Ovary (tissue), 9 donors: ENCODE data around the gene SLC25A42. TPM values are rescaled to one million over a fixed set of nuclear protein-coding genes. Genes with fewer than 3 reads are reported as not detected.

Experiments used
- DNase-seq, 5 donors: peaks; one replicate each; pipeline ENCODE4 v3.0.0-alpha.2; 2019 to 2020
- H3K27ac ChIP-seq, 2 donors: fragments of 200-600 bp; one replicate each; pipeline versions ENCODE4 v1.5.1 to v1.8.0; 2019 to 2022
- H3K27me3 ChIP-seq: fragments of 200-600 bp; one replicate; pipeline ENCODE4 v1.8.0; 2022
- H3K36me3 ChIP-seq: fragments of 200-600 bp; sonication (generic); one replicate; pipeline ENCODE4 v1.5.1; 2019
- H3K4me1 ChIP-seq: one replicate; pipeline ENCODE4 v1.8.1; 2013; ENCODE audit warnings: mild to moderate bottlenecking, moderate library complexity; ENCODE audit not compliant: insufficient read depth
- H3K4me3 ChIP-seq: fragments of 200-600 bp; sonication (generic); one replicate; pipeline ENCODE4 v1.5.1; 2017
- H3K9me3 ChIP-seq, 2 donors: fragments of 200-600 bp in 1 of 2; sonication (generic) in 1 of 2; one replicate each; pipeline versions ENCODE4 v1.5.1 to v1.8.1; 2013 to 2019; ENCODE audit warnings: mild to moderate bottlenecking in 1 of 2, moderate library complexity in 1 of 2
- EP300 ChIP-seq: sonication (generic); formaldehyde crosslinking; IDR thresholded peaks from one replicate; pipeline ENCODE4 v1.6.1; 2017; ENCODE audit warnings: antibody characterized with exemption
- POLR2A ChIP-seq: fragments of 450-650 bp; IDR thresholded peaks from one replicate; pipeline ENCODE4 v1.6.1; 2017; ENCODE audit warnings: antibody characterized with exemption, mild to moderate bottlenecking, moderate library complexity
- WGBS, 3 donors: extraction: QIAGEN DNeasy Blood & Tissue Kit in 1 of 3; methylation state at CpG; one replicate each; pipeline versions ENCODE4 v1.1.5 to v1.1.7; 2013 to 2017; 5-methylcytosine and 5-hydroxymethylcytosine counted together
- intact Hi-C, 4 donors: fragments of 100-400 bp; cut with DNase I; formaldehyde crosslinking; loops; one replicate each; pipeline versions ENCODE4 v1.11.0 to v1.15.1; 2022 to 2023
- polyA plus RNA-seq, 2 donors: library from polyadenylated mRNA; stranded (reverse); fragments of 200-250 nt in 1 of 2; fragments of 350-450 nt in 1 of 2; fragmentation: Illumina TruSeq in 1 of 2; extraction: RNeasy Lipid Tissue Mini Kit (QIAGEN cat#74804) in 1 of 2; gene quantifications; one replicate each; pipeline ENCODE4 v1.2.3, GENCODE V29; 2013 to 2014
- total RNA-seq, 7 donors: library from RNA; depleted of rRNA in 2 of 7; stranded (reverse); fragments of >200 nt in 2 of 7; fragmentation: NEBNext Ultra II Directional in 3 of 7; extraction: Animal tissue kit (Norgen Biotek cat#: 25700) in 3 of 7; gene quantifications; one replicate each; pipeline versions ENCODE4 v1.1.0 to v1.2.4, GENCODE V29; 2016 to 2023
- TF ChIP-seq, protein P1 (sequence below), 3 donors: fragments of 450-650 bp in 2 of 3; fragments of 200-600 bp in 1 of 3; IDR thresholded peaks; one replicate each; pipeline versions ENCODE4 v1.5.1 to v1.8.0; 2016 to 2022; ENCODE audit warnings: antibody characterized with exemption in 3 of 3, mild to moderate bottlenecking in 1 of 3
- donor health status: DM: no; HTN: no; CAD: no; lungs with moderate emphysema.
- donor health status: DM: no; HTN: no; CAD: no.
- donor health status: Bipolar disorder and iron deficiency.
- donor health status: DM: yes; HTN: yes; CAD: no.
- donor health status: DM: no; HTN: no; CAD: no.
- donor health status: DM: yes; HTN: yes; CAD: no.

SLC25A42 gene
- total and polyA plus RNA-seq, 9 donors = 6.5 to 34.3 (median 21.1) TPM

DNA sequence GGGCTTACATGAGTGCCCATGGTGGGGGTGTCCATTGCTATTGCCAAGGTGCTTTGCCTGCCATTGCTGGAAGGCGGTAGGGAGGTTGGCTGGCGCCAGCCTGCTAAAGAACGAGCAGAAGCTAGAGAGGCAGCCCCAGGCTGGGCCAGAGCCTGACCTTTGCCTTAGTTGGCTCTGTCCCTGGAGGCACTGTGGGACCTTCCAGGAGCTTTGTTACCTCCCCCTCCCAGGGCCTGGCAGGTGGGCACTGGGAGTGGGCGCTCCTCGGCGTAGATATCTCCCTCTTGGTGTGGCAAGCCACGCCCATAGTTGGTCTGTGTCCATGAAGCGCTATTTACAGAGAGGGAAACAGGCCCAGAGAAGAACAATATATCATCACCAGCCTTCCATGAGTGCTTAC is 2.3 kb upstream of the SLC25A42 start:
- TF ChIP-seq POLR2A = no peak
- TF ChIP-seq, protein P1, sequence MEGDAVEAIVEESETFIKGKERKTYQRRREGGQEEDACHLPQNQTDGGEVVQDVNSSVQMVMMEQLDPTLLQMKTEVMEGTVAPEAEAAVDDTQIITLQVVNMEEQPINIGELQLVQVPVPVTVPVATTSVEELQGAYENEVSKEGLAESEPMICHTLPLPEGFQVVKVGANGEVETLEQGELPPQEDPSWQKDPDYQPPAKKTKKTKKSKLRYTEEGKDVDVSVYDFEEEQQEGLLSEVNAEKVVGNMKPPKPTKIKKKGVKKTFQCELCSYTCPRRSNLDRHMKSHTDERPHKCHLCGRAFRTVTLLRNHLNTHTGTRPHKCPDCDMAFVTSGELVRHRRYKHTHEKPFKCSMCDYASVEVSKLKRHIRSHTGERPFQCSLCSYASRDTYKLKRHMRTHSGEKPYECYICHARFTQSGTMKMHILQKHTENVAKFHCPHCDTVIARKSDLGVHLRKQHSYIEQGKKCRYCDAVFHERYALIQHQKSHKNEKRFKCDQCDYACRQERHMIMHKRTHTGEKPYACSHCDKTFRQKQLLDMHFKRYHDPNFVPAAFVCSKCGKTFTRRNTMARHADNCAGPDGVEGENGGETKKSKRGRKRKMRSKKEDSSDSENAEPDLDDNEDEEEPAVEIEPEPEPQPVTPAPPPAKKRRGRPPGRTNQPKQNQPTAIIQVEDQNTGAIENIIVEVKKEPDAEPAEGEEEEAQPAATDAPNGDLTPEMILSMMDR (IDR thresholded peaks at IDR 0.05) = no peak
- no peak for TF ChIP-seq EP300
- 65 to 74% (median 72%) methylated on average over 8 of the region's 8 CpGs for WGBS, 3 donors
- intact Hi-C loops = loop anchor here in 1 of 4 donors (5.0 kb wide), 1 partner anchor 76 kb away; the partner anchor contains the start of gene TMEM161A
- H3K27ac ChIP-seq = no peak overlapping the region
- peaks cover 3% of the 10 kb centered on the region for H3K4me1 ChIP-seq
- DNase-seq = no peak
- no peaks in the 10 kb centered on the region for H3K9me3 ChIP-seq
- H3K4me3 ChIP-seq = no peak overlapping the region
- no peaks in the 10 kb centered on the region for H3K27me3 ChIP-seq
- no peaks in the 10 kb centered on the region for H3K36me3 ChIP-seq

DNA sequence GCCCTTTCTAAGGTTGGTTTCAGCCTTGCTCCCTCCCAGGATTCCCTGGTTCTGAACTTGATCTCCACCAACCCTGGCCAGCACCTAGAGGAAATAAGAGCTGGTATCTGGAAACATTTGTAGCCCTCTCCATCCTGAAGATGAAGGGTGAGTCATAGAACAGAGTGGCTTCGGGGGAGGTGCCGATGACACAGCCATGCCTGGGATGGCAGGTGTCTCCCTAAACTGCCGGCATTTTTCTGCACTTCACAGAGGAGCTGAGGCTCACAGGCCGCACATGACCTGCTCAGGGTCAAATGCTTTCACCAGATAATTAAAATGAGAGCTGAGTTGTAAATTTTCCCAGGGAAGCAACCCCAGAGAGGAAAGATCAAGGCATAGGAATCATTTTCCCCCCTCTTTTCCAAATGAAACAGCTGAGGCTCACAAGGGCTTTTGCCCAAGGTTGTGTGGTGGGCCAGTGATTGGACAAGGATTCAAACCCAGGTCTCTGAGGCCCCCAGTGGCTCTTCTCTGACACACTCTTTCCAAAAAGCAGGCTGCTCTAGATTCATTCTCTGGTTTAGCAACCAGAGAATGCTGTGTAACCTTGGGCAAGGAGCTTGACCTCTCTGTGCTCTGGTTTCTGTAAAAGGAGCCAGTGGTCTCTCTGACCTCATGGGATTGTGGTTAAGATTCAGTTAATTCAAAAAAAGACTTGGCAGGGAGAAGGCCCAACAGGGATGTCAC is 1.2 kb upstream of the SLC25A42 start:
- no peaks in the 10 kb centered on the region for H3K27me3 ChIP-seq
- WGBS, 3 donors = 58 to 68% (median 62%) methylated on average over 4 of the region's 4 CpGs
- no peak for DNase-seq
- H3K4me3 ChIP-seq = peak overlapping the region; percentile 45
- TF ChIP-seq, protein P1 (IDR thresholded peaks at IDR 0.05) = no peak
- TF ChIP-seq EP300 = no peak
- TF ChIP-seq POLR2A = no peak
- intact Hi-C loops = loop anchor here in 1 of 4 donors (5.0 kb wide), 1 partner anchor 75 kb away; the partner anchor contains the start of gene TMEM161A
- H3K36me3 ChIP-seq = no peaks in the 10 kb centered on the region
- H3K9me3 ChIP-seq = no peaks in the 10 kb centered on the region
- peak overlapping the region in 1 of 2 donors; percentile 72 for H3K27ac ChIP-seq
- H3K4me1 ChIP-seq = peaks cover 3% of the 10 kb centered on the region

DNA sequence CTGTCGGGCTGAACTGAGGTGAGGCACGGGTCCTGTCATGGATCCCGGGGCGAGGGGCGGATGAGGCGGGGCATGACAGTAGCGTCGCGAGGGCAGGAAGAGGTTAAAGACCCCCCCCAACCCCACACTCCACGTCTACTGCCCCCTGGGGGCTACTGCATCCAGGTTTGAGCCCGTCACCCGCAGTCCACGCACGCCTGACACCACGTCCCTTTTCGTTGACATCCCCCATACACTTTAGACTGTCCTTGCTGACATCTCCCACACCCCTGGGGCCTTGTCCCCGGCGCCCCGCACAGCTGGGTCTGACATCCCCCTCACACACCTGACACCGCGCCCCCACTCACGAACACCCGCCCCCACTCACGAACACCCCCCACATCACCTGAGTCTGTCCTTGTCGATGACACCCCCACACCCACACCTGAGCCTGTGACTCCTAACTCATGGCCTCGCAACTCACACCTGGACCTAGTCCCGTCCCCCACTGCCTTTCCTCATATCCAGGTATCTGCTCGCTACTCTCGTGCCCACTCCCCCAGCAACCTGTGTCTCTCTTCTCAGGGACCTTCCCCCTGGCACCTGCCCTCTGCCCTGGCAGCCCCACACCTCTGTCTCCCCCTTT is 416 bp downstream of the SLC25A42 start:
- no peaks in the 10 kb centered on the region for H3K9me3 ChIP-seq
- no peaks in the 10 kb centered on the region for H3K36me3 ChIP-seq
- intact Hi-C loops = loop anchor here in 1 of 4 donors (5.0 kb wide), 1 partner anchor 73 kb away; the partner anchor contains the start of gene TMEM161A
- peaks cover 3% of the 10 kb centered on the region for H3K4me1 ChIP-seq
- WGBS, 3 donors = 1 to 2% (median 1%) methylated on average over 23 to 29 of the region's 29 CpGs
- TF ChIP-seq, protein P1 (IDR thresholded peaks at IDR 0.05) = peak in 2 of 3 donors; percentile 9 to 28
- TF ChIP-seq POLR2A = peak; percentile 50
- TF ChIP-seq EP300 = no peak
- peak in 1 of 5 donors; percentile 33 for DNase-seq
- H3K4me3 ChIP-seq = peak overlapping the region; percentile 83
- H3K27ac ChIP-seq = peak overlapping the region; percentile 33 to 72
- no peaks in the 10 kb centered on the region for H3K27me3 ChIP-seq

DNA sequence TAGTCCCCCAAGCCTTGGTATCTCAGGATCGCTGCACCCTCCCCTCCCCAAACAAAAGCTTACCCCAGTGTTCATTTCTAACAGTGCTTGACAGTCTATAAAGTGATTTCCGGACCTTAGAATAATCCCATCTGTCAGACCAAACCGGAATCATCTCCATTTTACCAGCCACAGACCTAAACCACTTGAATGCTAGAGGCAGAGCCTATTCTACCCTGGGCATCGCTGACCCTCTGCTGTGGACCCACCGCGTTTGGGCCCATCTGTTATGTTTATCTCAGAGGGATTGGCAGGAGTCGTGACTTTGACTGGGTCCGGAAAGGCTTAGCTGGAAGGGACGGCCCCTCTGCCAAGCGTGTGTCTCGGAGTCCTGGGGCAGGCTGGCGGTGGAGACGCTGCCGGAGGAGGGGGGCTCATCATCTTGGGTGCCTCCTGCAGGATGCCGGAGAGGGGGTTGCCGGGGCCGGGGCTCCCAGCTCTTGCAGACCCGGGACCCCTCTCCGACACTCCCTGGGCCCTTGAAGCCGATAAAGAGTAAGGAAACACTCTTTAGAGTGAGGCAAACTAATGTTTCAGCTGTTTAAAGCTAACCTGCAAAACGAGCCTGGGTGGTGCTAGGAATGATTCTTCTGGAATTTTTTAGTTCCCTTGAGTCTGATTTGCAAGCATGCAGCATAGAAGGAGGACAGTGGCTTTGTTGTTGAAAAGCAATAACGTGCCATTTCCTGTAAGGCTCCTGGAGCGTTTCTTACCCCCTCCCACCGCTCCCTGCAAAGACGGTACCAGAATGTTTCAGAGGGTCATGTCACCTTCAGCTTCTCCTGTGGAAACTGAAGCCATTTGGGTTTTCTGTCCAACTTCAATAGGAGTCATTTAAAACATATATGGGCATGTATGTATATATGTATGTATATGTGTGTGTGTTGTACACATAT is 1.3 kb downstream of the SLC25A42 start:
- no peaks in the 10 kb centered on the region for H3K27me3 ChIP-seq
- peak overlapping the region; percentile 83 for H3K4me3 ChIP-seq
- H3K4me1 ChIP-seq = peaks cover 3% of the 10 kb centered on the region
- no peak for DNase-seq
- intact Hi-C loops = loop anchor here in 1 of 4 donors (5.0 kb wide), 1 partner anchor 72 kb away; the partner anchor contains the start of gene TMEM161A
- H3K27ac ChIP-seq = no peak overlapping the region
- H3K9me3 ChIP-seq = no peaks in the 10 kb centered on the region
- WGBS, 3 donors = 1 to 4% (median 2%) methylated on average over 25 of the region's 25 CpGs
- TF ChIP-seq POLR2A (no peak), EP300 (no peak)
- TF ChIP-seq, protein P1 (IDR thresholded peaks at IDR 0.05) = no peak
- H3K36me3 ChIP-seq = no peaks in the 10 kb centered on the region
